K562 (cell line): ENCODE data around the gene MASP1. TPM values are rescaled to one million over a fixed set of nuclear protein-coding genes. Genes with fewer than 3 reads are reported as not detected.

ENCODE experiments used
- ZC3H4 ChIP-seq: sonication (generic); formaldehyde crosslinking; IDR thresholded peaks from 2 replicates; pipeline ENCODE4 v1.9.0; 2021; ENCODE audit warnings: missing genetic modification reagents, borderline replicate concordance
- polyA plus RNA-seq, 8 experiments: library from polyadenylated mRNA; depleted of rRNA in 4 of 8; stranded (reverse) in 5 of 8; unstranded in 3 of 8; fragments of >200 nt; fragmentation: Nextera tagmentation in 2 of 8; fragmentation: Illumina TruSeq in 1 of 8; extraction: Ambion mirVana in 2 of 8; extraction: Trizol in 1 of 8; gene quantifications; 2 replicates each; pipeline versions ENCODE4 v1.2.1 to v1.2.3, GENCODE V29; 2011 to 2014; ENCODE audit warnings: inconsistent platforms in 1 of 8, missing spikeins in 1 of 8
- total RNA-seq, 7 experiments: library from RNA; depleted of rRNA in 6 of 7; stranded (reverse); fragments of >200 nt in 6 of 7; fragmentation: Illumina TruSeq in 2 of 7; extraction: Trizol in 2 of 7; gene quantifications; 2 replicates each; pipeline versions ENCODE4 v1.2.1 to v1.2.3, GENCODE V29; 2011 to 2021; ENCODE audit warnings: low replicate concordance in 1 of 7

Gene MASP1
- total and polyA plus RNA-seq, 9 of the 15 experiments (the other 6 are each of a cell fraction or from before 2014, with no cell fraction given): 0.03 to 0.24 (median 0.20) TPM; not detected in 3

GRCh38 chr3:187185759-187186158 is 105.8 kb downstream of the MASP1 start (continued):
- no peak for TF ChIP-seq ZC3H4 (CRISPR knock-in tag)
- TF ChIP-seq, all 486 proteins: peak for 0

Other genes starting within 250 kb of the MASP1 start
- 114 and 122 TPM in 2 replicates for gene RPL39L, start 152.2 kb downstream of the MASP1 start, total RNA-seq (2014; rRNA removed)
- gene RPL39L, start 152.2 kb downstream of the MASP1 start, total RNA-seq (2014; rRNA removed; fragmentation: Illumina TruSeq; extraction: Trizol): 45.5 and 52.2 TPM in 2 replicates
- gene RPL39L, start 152.2 kb downstream of the MASP1 start, total RNA-seq (2015; rRNA removed; fragmentation: Illumina TruSeq; extraction: Trizol): 62.0 and 65.9 TPM in 2 replicates
- 36.5 and 38.7 TPM in 2 replicates for gene RPL39L, start 152.2 kb downstream of the MASP1 start, total RNA-seq (2021)
- gene RPL39L, start 152.2 kb downstream of the MASP1 start, polyA plus RNA-seq (2011; rRNA removed): 64.4 and 74.1 TPM in 2 replicates
- 44.5 and 58.3 TPM in 2 replicates for gene RPL39L, start 152.2 kb downstream of the MASP1 start, polyA plus RNA-seq (2014; fragmentation: Illumina TruSeq; extraction: Trizol)
- 10 to 100 TPM; 15.0 to 31.4 TPM for gene RPL39L, start 152.2 kb downstream of the MASP1 start, polyA plus RNA-seq (2014; fragmentation: Nextera tagmentation; extraction: Ambion mirVana)
- gene RPL39L, start 152.2 kb downstream of the MASP1 start, polyA plus RNA-seq (2014; rRNA removed): 62.8 and 81.0 TPM in 2 replicates
- gene RTP1, start 94.3 kb downstream of the MASP1 start, total RNA-seq (2014; rRNA removed): not detected in 2 replicates
- gene RTP1, start 94.3 kb downstream of the MASP1 start, total RNA-seq (2014; rRNA removed; fragmentation: Illumina TruSeq; extraction: Trizol): not detected in 2 replicates
- not detected in 2 replicates for gene RTP1, start 94.3 kb downstream of the MASP1 start, total RNA-seq (2015; rRNA removed; fragmentation: Illumina TruSeq; extraction: Trizol)
- gene RTP1, start 94.3 kb downstream of the MASP1 start, total RNA-seq (2021): not detected in 2 replicates
- gene RTP1, start 94.3 kb downstream of the MASP1 start, polyA plus RNA-seq (2011; rRNA removed): not detected in 2 replicates
- gene RTP1, start 94.3 kb downstream of the MASP1 start, polyA plus RNA-seq (2014; fragmentation: Illumina TruSeq; extraction: Trizol): not detected in 2 replicates
- gene RTP1, start 94.3 kb downstream of the MASP1 start, polyA plus RNA-seq (2014; fragmentation: Nextera tagmentation; extraction: Ambion mirVana): not detected
- gene RTP1, start 94.3 kb downstream of the MASP1 start, polyA plus RNA-seq (2014; rRNA removed): not detected in 2 replicates
- not detected in 2 replicates for gene RTP4, start 76.6 kb upstream of the MASP1 start, total RNA-seq (2014; rRNA removed)
- not detected in 2 replicates for gene RTP4, start 76.6 kb upstream of the MASP1 start, total RNA-seq (2014; rRNA removed; fragmentation: Illumina TruSeq; extraction: Trizol)
- gene RTP4, start 76.6 kb upstream of the MASP1 start, total RNA-seq (2015; rRNA removed; fragmentation: Illumina TruSeq; extraction: Trizol): not detected in 2 replicates
- not detected in 2 replicates for gene RTP4, start 76.6 kb upstream of the MASP1 start, total RNA-seq (2021)
- not detected in 2 replicates for gene RTP4, start 76.6 kb upstream of the MASP1 start, polyA plus RNA-seq (2011; rRNA removed)
- not detected in 2 replicates for gene RTP4, start 76.6 kb upstream of the MASP1 start, polyA plus RNA-seq (2014; fragmentation: Illumina TruSeq; extraction: Trizol)
- gene RTP4, start 76.6 kb upstream of the MASP1 start, polyA plus RNA-seq (2014; fragmentation: Nextera tagmentation; extraction: Ambion mirVana): under 1 TPM; 0.06 to 0.17 TPM
- gene RTP4, start 76.6 kb upstream of the MASP1 start, polyA plus RNA-seq (2014; rRNA removed): not detected in 2 replicates